HG02623 (cell line): ENCODE data around the gene DYSF.

Source experiments
- ATAC-seq: cut with Tn5 transposase; IDR thresholded peaks from one replicate; pipeline ENCODE4 v1.9.1; 2021; ENCODE audit warnings: moderate library complexity; ENCODE audit not compliant: unreplicated experiment

The DYSF gene

GRCh38 chr2:71548646-71549425 lies 95.5 kb downstream of the DYSF start:
- ATAC-seq = no peak

- no peak for ATAC-seq
Measured at GRCh38 chr2:71550801-71551630, 97.7 kb downstream of the DYSF start.

GRCh38 chr2:71551631-71551915 lies 98.2 kb downstream of the DYSF start:
- no peak for ATAC-seq

GRCh38 chr2:71552356-71552755 lies 99.0 kb downstream of the DYSF start:
- ATAC-seq = no peak

- ATAC-seq = no peak
Measured at GRCh38 chr2:71552861-71553301, 99.5 kb downstream of the DYSF start.

- ATAC-seq = no peak
Measured at GRCh38 chr2:71554028-71554705, 100.8 kb downstream of the DYSF start.

GRCh38 chr2:71554706-71555056 lies 101.3 kb downstream of the DYSF start:
- ATAC-seq = no peak

GRCh38 chr2:71555798-71556454 lies 102.6 kb downstream of the DYSF start:
- no peak for ATAC-seq

- ATAC-seq = no peak
Measured at GRCh38 chr2:71556692-71557250, 103.4 kb downstream of the DYSF start.

- ATAC-seq = no peak
Measured at GRCh38 chr2:71557321-71557720, 104.0 kb downstream of the DYSF start.

- ATAC-seq = no peak
Measured at GRCh38 chr2:71558300-71559051, 105.1 kb downstream of the DYSF start.

- ATAC-seq = no peak
Measured at GRCh38 chr2:71559080-71559827, 105.9 kb downstream of the DYSF start.

GRCh38 chr2:71559828-71560637 lies 106.7 kb downstream of the DYSF start:
- no peak for ATAC-seq

- no peak for ATAC-seq
Measured at GRCh38 chr2:71560638-71561011, 107.3 kb downstream of the DYSF start.

GRCh38 chr2:71561441-71562267 lies 108.3 kb downstream of the DYSF start:
- ATAC-seq = no peak

GRCh38 chr2:71562518-71562917 lies 109.2 kb downstream of the DYSF start:
- no peak for ATAC-seq

- ATAC-seq = no peak
Measured at GRCh38 chr2:71563872-71564271, 110.5 kb downstream of the DYSF start.

- no peak for ATAC-seq
Measured at GRCh38 chr2:71564361-71564760, 111.0 kb downstream of the DYSF start.
